ENCODE results near the gene BEST4.
A peak's percentile ranks its signal among the peaks of the same experiment; 100 is the strongest.

BEST4 gene

GRCh38 chr1:44785501-44786137 is 2.4 kb downstream of the BEST4 start:
- H3K9me3 ChIP-seq (ENCODE audit: control insufficient read depth, low read length) = no peaks in the 10 kb centered on the region
- peaks cover 10% of the 10 kb centered on the region for H3K4me1 ChIP-seq (ENCODE audit: control insufficient read depth, insufficient read depth, low read length)
- no peak overlapping the region for H3K27ac ChIP-seq (ENCODE audit: insufficient read depth, low read depth, low read length, poor library complexity, severe bottlenecking)
- H3K36me3 ChIP-seq (ENCODE audit: control insufficient read depth, insufficient read depth, low read length) = no peaks in the 10 kb centered on the region
- H3K27me3 ChIP-seq (ENCODE audit: control insufficient read depth, insufficient read depth, low read length, poor library complexity, severe bottlenecking) = peaks cover 22% of the 10 kb centered on the region
- H3K4me3 ChIP-seq (ENCODE audit: insufficient read depth, low read depth, low read length) = no peak overlapping the region
- 34 to 40% methylated on average over 10 to 11 of the region's 11 CpGs for WGBS, 2 experiments

- Histone ChIP-seq H3K9me3 (ENCODE audit: control insufficient read depth, low read length) (no peaks in the 10 kb centered on the region), H3K27ac (ENCODE audit: insufficient read depth, low read depth, low read length, poor library complexity, severe bottlenecking) (no peak overlapping the region), H3K4me3 (ENCODE audit: insufficient read depth, low read depth, low read length) (peak overlapping the region; percentile 32), H3K4me1 (ENCODE audit: control insufficient read depth, insufficient read depth, low read length) (peaks cover 10% of the 10 kb centered on the region), H3K27me3 (ENCODE audit: control insufficient read depth, insufficient read depth, low read length, poor library complexity, severe bottlenecking) (peaks cover 22% of the 10 kb centered on the region), H3K36me3 (ENCODE audit: control insufficient read depth, insufficient read depth, low read length) (no peaks in the 10 kb centered on the region)
- WGBS, 2 experiments = 92 to 94% methylated on average over 6 of the region's 6 CpGs
These were observed 3.0 kb downstream of the BEST4 start for GRCh38 chr1:44785029-44785380.

- peaks cover 22% of the 10 kb centered on the region for H3K27me3 ChIP-seq (ENCODE audit: control insufficient read depth, insufficient read depth, low read length, poor library complexity, severe bottlenecking)
- H3K36me3 ChIP-seq (ENCODE audit: control insufficient read depth, insufficient read depth, low read length) = no peaks in the 10 kb centered on the region
- no peak overlapping the region for H3K27ac ChIP-seq (ENCODE audit: insufficient read depth, low read depth, low read length, poor library complexity, severe bottlenecking)
- H3K9me3 ChIP-seq (ENCODE audit: control insufficient read depth, low read length) = no peaks in the 10 kb centered on the region
- H3K4me3 ChIP-seq (ENCODE audit: insufficient read depth, low read depth, low read length) = peak overlapping the region; percentile 32
- 8 to 9% methylated on average over 71 of the region's 71 CpGs for WGBS, 2 experiments
- H3K4me1 ChIP-seq (ENCODE audit: control insufficient read depth, insufficient read depth, low read length) = peaks cover 4% of the 10 kb centered on the region
These were observed 3.6 kb downstream of the BEST4 start for GRCh38 chr1:44784094-44785028.

GRCh38 chr1:44783697-44784093 is 4.3 kb downstream of the BEST4 start:
- Histone ChIP-seq H3K27ac (ENCODE audit: insufficient read depth, low read depth, low read length, poor library complexity, severe bottlenecking) (no peak overlapping the region), H3K4me3 (ENCODE audit: insufficient read depth, low read depth, low read length) (peak overlapping the region; percentile 32), H3K36me3 (ENCODE audit: control insufficient read depth, insufficient read depth, low read length) (peaks cover 5% of the 10 kb centered on the region), H3K27me3 (ENCODE audit: control insufficient read depth, insufficient read depth, low read length, poor library complexity, severe bottlenecking) (peaks cover 22% of the 10 kb centered on the region), H3K4me1 (ENCODE audit: control insufficient read depth, insufficient read depth, low read length) (peaks cover 4% of the 10 kb centered on the region), H3K9me3 (ENCODE audit: control insufficient read depth, low read length) (no peaks in the 10 kb centered on the region)
- 68 to 74% methylated on average over 8 of the region's 8 CpGs for WGBS, 2 experiments

GRCh38 chr1:44780583-44781121 is 7.3 kb downstream of the BEST4 start:
- Histone ChIP-seq H3K36me3 (ENCODE audit: control insufficient read depth, insufficient read depth, low read length) (peaks cover 15% of the 10 kb centered on the region), H3K27me3 (ENCODE audit: control insufficient read depth, insufficient read depth, low read length, poor library complexity, severe bottlenecking) (peaks cover 11% of the 10 kb centered on the region), H3K27ac (ENCODE audit: insufficient read depth, low read depth, low read length, poor library complexity, severe bottlenecking) (peak overlapping the region; percentile 6), H3K4me3 (ENCODE audit: insufficient read depth, low read depth, low read length) (no peak overlapping the region), H3K9me3 (ENCODE audit: control insufficient read depth, low read length) (no peaks in the 10 kb centered on the region), H3K4me1 (ENCODE audit: control insufficient read depth, insufficient read depth, low read length) (peaks cover 4% of the 10 kb centered on the region)
- 95 to 96% methylated on average over 14 of the region's 14 CpGs for WGBS, 2 experiments

GRCh38 chr1:44778705-44779576 is 9.0 kb downstream of the BEST4 start:
- H3K27ac ChIP-seq (ENCODE audit: insufficient read depth, low read depth, low read length, poor library complexity, severe bottlenecking) = no peak overlapping the region
- no peaks in the 10 kb centered on the region for H3K27me3 ChIP-seq (ENCODE audit: control insufficient read depth, insufficient read depth, low read length, poor library complexity, severe bottlenecking)
- peaks cover 15% of the 10 kb centered on the region for H3K36me3 ChIP-seq (ENCODE audit: control insufficient read depth, insufficient read depth, low read length)
- no peaks in the 10 kb centered on the region for H3K9me3 ChIP-seq (ENCODE audit: control insufficient read depth, low read length)
- H3K4me1 ChIP-seq (ENCODE audit: control insufficient read depth, insufficient read depth, low read length) = peaks cover 4% of the 10 kb centered on the region
- H3K4me3 ChIP-seq (ENCODE audit: insufficient read depth, low read depth, low read length) = no peak overlapping the region
- 93 to 95% methylated on average over 6 of the region's 6 CpGs for WGBS, 2 experiments

GRCh38 chr1:44777969-44778635 is 9.9 kb downstream of the BEST4 start:
- H3K4me1 ChIP-seq (ENCODE audit: control insufficient read depth, insufficient read depth, low read length) = peaks cover 4% of the 10 kb centered on the region
- WGBS, 2 experiments = 94% methylated on average over 13 of the region's 13 CpGs
- no peak overlapping the region for H3K4me3 ChIP-seq (ENCODE audit: insufficient read depth, low read depth, low read length)
- no peaks in the 10 kb centered on the region for H3K9me3 ChIP-seq (ENCODE audit: control insufficient read depth, low read length)
- H3K36me3 ChIP-seq (ENCODE audit: control insufficient read depth, insufficient read depth, low read length) = peaks cover 15% of the 10 kb centered on the region
- no peak overlapping the region for H3K27ac ChIP-seq (ENCODE audit: insufficient read depth, low read depth, low read length, poor library complexity, severe bottlenecking)
- no peaks in the 10 kb centered on the region for H3K27me3 ChIP-seq (ENCODE audit: control insufficient read depth, insufficient read depth, low read length, poor library complexity, severe bottlenecking)

- no peak overlapping the region for H3K4me3 ChIP-seq (ENCODE audit: insufficient read depth, low read depth, low read length)
- H3K4me1 ChIP-seq (ENCODE audit: control insufficient read depth, insufficient read depth, low read length) = peaks cover 4% of the 10 kb centered on the region
- 95% methylated on average over 14 of the region's 14 CpGs for WGBS, 2 experiments
- H3K36me3 ChIP-seq (ENCODE audit: control insufficient read depth, insufficient read depth, low read length) = peaks cover 15% of the 10 kb centered on the region
- H3K27me3 ChIP-seq (ENCODE audit: control insufficient read depth, insufficient read depth, low read length, poor library complexity, severe bottlenecking) = no peaks in the 10 kb centered on the region
- H3K9me3 ChIP-seq (ENCODE audit: control insufficient read depth, low read length) = no peaks in the 10 kb centered on the region
- no peak overlapping the region for H3K27ac ChIP-seq (ENCODE audit: insufficient read depth, low read depth, low read length, poor library complexity, severe bottlenecking)
These were observed 10.4 kb downstream of the BEST4 start for GRCh38 chr1:44777547-44777946.

- Histone ChIP-seq H3K4me1 (ENCODE audit: control insufficient read depth, insufficient read depth, low read length) (peaks cover 4% of the 10 kb centered on the region), H3K27me3 (ENCODE audit: control insufficient read depth, insufficient read depth, low read length, poor library complexity, severe bottlenecking) (no peaks in the 10 kb centered on the region), H3K9me3 (ENCODE audit: control insufficient read depth, low read length) (no peaks in the 10 kb centered on the region), H3K27ac (ENCODE audit: insufficient read depth, low read depth, low read length, poor library complexity, severe bottlenecking) (no peak overlapping the region), H3K4me3 (ENCODE audit: insufficient read depth, low read depth, low read length) (peak overlapping the region; percentile 99), H3K36me3 (ENCODE audit: control insufficient read depth, insufficient read depth, low read length) (peaks cover 15% of the 10 kb centered on the region)
- WGBS, 2 experiments = 50 to 53% methylated on average over 12 of the region's 12 CpGs
These were observed 11.3 kb downstream of the BEST4 start for GRCh38 chr1:44776730-44777068.
